ENCODE results near the gene C2.
"Not testable (repeated sequence)": the region's sequence is repeated elsewhere in the genome, so short reads cannot be mapped to it uniquely, and the experiment has no call there.

Gene C2

DNA sequence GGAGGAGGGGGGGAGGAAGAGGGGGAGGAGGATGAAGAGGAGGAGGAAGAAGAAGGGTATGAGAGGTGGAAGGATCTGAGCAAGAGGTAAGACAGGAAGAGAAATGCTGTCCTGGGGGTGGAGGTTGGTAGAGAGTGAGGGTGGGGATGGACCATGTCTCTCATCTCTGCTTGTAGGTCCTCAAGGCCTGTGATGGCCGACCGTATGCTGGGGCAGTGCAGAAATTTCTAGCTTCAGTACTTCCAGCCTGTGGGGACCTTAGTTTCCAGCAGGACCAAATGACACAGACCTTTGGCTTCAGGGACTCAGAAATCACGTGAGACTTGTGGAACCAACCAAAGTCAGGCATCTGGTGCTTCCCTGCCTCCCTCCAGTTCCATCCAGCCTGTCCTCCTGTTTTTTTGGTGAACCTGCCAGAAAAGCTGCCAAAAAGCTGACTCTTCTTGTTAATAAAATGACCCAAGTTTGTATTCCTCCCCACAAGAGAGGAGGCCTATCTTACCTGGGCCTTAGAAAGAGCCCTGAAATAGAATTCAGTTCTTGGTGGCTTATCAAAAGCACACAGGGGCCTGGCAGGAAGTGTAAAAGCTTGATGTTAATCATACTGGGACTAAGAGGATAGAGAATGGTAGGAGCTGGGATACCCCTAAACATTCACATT lies 51.9 kb downstream of the C2 start:
- DNase-seq: no peak

GRCh38 chr6:31980195-31980876 lies 52.8 kb downstream of the C2 start:
- not testable (repeated sequence) for DNase-seq

DNA sequence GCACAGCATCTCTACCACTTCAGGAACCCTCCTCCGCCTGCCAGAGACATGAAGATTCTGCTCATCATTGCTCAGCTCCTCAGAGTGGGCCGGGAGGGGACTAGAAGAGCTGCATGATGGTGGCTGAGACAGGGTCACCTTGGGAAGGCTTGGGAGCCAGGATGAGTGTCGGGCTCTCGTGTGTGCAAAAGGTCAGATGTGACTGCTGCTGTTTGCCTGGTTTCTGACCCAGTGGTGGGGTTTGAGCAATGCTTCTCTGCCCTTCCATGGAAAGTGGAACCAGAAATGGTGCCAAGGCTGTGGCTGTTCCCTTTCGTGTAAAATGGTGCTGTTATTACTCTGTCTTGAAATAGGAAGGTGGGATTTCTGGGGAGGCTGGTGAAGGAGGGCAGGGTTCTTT lies 53.5 kb downstream of the C2 start:
- DNase-seq: not testable (repeated sequence)

DNA sequence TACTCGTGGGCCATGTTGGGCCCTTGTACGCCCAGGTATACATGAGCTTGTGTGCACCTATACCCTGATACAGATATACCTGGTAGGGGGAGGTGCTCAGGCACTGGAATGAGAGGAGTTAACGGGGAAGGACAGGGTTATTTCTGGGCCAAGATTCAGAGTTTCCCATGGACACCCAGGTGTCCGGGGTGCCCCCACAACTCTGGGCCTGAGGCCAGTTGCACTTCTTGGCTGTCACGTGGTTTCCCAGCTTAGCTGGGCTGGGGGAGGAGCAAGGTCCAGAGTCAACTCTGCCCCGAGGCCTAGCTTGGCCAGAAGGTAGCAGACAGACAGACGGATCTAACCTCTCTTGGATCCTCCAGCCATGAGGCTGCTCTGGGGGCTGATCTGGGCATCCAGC lies 54.2 kb downstream of the C2 start, which contains the start of gene C4A:
Gene C4A (plus strand): TSS at position 314 of the 400 bp plus-strand sequence. CDS start 51 bp downstream, at position 365.
- not testable (repeated sequence) for DNase-seq

GRCh38 chr6:31989363-31989762 lies 61.8 kb downstream of the C2 start:
- DNase-seq: not testable (repeated sequence)

DNA sequence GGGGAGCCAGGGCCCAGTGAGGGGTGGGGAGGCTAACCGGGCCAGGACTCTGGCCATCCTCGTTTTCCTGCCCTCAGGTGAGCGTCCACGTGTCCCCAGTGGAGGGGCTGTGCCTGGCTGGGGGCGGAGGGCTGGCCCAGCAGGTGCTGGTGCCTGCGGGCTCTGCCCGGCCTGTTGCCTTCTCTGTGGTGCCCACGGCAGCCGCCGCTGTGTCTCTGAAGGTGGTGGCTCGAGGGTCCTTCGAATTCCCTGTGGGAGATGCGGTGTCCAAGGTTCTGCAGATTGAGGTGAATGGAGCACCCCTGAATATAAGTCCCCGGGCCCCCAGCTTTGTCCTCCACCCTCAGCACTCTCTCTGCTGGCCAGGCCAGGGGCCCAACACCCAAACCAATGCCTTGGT lies 66.9 kb downstream of the C2 start:
- DNase-seq: not testable (repeated sequence)
